Measurements from ENCODE around the gene SNORC.

The SNORC gene

GRCh38 chr2:232927793-232928550 lies 57.9 kb downstream of the SNORC start:
- DNase-seq: no peak
